Left kidney (tissue), 2 donors: ENCODE data around the gene TTLL6. TPM values are rescaled to one million over a fixed set of nuclear protein-coding genes. Genes with fewer than 3 reads are reported as not detected.
"Not testable (repeated sequence)": the region's sequence is repeated elsewhere in the genome, so short reads cannot be mapped to it uniquely, and the experiment has no call there.

Experiments used
- DNase-seq: peaks from one replicate; pipeline ENCODE4 v3.0.0-alpha.2; 2013
- polyA plus RNA-seq: library from polyadenylated mRNA; unstranded; fragments of 120-200 nt; gene quantifications from one replicate; pipeline ENCODE4 v1.2.1, GENCODE V29; 2013; ENCODE audit not compliant: insufficient read length

The TTLL6 gene
- polyA plus RNA-seq, 1 donor = 0.35 TPM

DNA sequence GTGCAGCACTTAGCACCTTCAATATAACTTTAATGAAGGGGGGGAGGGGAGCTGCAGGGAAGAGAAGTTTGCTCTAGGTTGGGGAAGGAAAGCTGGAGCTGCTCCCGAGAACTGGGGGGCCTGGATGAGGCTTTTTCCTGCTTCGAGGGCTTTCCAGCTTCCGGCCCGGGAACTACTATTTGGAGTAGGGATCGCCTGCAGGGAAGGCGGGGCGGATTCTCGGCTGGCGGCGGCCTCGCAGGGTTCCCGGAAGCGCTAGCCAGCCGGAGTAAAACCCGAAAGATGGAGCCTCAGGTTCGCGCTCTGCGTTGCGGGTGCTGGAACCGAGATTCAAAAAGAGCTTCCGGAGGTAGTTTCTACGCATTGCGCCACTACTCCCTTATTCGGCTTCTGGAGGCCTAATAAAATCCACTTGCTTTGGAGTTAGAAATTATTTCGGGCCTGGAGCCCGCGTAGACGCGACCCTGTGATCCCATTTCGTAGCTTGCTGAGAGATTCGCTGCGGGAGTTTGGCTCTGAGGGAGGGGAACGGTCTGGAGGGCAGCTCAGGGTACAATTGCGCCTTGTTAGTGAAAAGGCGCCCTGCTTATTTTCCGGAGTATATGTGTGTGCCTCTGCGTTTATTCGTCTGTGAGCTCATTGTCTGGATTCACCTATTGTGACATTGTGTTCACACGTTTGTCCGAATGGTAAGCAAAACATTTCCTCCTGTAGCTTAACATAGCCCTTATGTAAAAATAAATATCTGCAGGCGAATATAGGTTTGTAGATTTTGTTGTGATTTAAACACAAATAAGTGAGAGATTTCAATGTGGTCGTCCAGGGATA, 93.4 kb downstream of the TTLL6 start:
- DNase-seq = no peak

DNA sequence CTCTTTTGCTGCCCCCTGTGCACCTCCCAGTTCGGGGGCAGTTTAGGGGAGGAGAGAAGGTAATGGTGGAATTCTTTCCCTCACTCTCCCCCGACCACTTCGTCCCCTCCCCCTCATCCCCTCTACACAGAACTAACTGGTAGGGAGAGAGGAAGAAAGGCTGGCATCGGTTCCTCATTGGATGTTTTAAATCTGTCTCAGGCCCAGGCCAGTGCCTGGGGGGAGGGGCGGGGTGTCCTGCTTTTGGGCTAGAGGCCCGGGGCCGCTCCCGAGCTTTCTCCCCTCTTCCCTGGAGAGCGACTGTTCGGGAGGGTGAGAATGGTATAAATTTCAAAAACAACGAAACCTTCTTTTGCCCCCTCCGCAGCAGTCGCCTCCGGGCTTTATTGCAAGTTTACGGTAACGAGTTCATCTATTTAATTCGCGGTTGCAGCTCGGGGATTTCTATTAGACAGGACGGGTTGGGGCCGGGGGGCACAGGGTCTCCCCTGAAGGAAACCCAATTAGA, 94.1 kb downstream of the TTLL6 start, which contains the start of gene PRAC2:
PRAC2 (plus strand) TSS at position 271 of the 508 bp plus-strand sequence. CDS start 1,226 bp downstream, outside the sequence.
- no peak for DNase-seq

DNA sequence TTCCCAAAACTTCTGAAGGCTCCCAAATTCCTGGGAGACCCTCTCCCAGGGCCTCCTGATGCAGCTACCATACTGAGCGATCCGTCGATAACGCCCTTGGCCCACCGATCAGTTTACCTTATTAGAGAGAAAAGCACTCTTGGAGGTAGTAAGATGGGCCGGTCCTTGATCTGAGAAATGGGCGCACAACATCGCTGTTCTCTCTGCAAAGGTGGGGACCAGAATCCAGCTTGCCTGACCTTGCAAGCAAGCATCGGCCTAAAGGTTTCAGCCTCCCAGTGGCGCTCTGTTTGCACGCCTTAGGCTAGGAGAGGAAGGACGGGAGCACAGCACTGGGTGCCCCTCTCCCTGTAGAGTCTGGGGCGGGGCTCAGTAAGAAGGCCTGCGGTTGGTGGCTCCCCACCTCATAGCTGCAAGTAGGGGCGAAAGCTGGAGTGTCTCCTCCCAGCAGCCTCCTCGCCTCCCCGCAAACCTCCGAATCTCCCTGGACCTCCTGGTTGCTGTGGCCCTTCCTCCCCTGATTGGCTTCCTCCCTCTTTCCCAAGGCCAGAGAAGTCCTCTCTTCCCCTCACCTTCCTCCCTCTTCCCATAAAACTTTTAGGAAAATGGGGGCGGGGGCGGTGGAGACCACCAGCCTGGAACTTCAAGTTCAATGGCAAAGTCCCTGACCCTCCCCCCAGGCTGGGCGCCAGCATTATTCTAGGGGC, 94.7 kb downstream of the TTLL6 start, which contains the start of gene PRAC1:
PRAC1 (minus strand) TSS at position 318 of the 707 bp plus-strand sequence; CDS start at position 192, 126 bp downstream.
- no peak for DNase-seq

GRCh38 chr17:48721009-48721402, 96.0 kb downstream of the TTLL6 start:
- no peak for DNase-seq

DNA sequence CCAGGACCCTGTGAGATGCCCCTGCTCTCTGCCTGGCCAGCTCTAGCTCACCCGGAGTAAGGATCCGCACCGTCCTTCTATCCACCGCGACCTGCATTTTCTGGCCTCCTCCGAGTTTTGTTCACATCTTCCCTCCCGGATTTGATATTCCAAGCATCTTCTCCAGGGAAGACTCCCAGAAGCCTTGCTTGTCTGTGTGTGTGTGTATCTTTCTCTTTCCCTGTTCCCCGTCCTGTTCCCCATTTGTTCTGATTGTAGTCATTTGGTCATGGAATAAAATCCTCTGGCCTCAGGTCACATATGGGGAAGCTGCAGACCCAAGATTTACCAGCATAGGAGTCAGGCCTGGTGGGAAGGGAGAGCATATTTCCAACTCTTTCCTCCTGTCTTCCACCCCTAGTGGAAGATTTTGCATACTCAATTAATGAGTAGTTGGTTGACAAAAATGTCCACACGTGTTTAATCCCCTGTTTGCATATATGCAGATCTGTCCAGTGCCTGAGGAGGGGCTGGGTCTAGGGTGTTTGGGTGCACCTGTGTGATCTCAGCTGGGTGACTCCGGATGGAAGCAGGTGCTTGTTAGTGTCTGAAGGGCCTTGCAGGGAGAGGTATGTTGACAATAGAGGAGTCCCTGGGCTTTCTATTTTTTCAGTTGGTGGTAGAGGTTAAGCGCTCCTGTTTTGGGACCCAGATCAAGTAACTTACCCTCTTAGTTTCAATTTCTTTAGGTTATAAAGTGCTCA, 96.6 kb downstream of the TTLL6 start:
- DNase-seq = no peak

- DNase-seq = no peak
Measured at GRCh38 chr17:48719642-48720265, 97.3 kb downstream of the TTLL6 start.

- DNase-seq = no peak
Measured at GRCh38 chr17:48718761-48719641, 98.0 kb downstream of the TTLL6 start.

DNA sequence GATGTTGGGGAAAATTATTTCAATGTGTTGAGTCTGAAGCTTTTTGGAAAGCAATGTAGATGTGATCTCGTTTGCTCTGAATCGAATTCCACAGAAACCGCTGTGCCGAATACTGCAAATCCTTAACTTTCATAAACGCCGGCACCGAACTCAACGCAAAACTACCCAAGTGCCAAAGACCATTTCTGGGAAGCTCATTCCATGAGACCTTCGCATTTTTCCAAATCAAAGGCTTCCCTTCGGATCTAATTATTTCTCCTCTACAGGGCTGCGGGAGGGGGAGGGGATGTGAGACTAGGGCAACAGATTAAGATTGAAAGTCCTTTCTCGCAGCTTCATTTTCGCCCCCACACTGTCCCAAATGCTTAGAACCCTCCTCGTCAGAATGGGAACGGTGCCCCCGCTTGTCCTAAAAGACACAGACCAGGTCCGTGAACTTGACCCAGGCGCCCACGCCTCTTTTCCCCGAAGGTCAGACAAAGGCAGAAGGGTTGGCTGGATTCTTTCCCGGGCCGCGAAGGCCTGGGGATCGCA, 98.7 kb downstream of the TTLL6 start:
- no peak for DNase-seq

GRCh38 chr17:48717367-48718226, 99.4 kb downstream of the TTLL6 start:
- no peak for DNase-seq

- DNase-seq = not testable (repeated sequence)
Measured at GRCh38 chr17:48716549-48716948, 100.5 kb downstream of the TTLL6 start.

- DNase-seq = no peak
Measured at GRCh38 chr17:48715496-48716399, 101.3 kb downstream of the TTLL6 start.

Other genes with a start within 250 kb of the TTLL6 start
- gene HOXB4, start 238.9 kb downstream of the TTLL6 start, polyA plus RNA-seq = 16.8 TPM
- gene HOXB3, start 227.0 kb downstream of the TTLL6 start, polyA plus RNA-seq = 224 TPM
- 38.2 TPM for gene HOXB5, start 223.4 kb downstream of the TTLL6 start, polyA plus RNA-seq
- gene HOXB6, start 212.2 kb downstream of the TTLL6 start, polyA plus RNA-seq = 98.2 TPM
- gene HOXB7, start 206.2 kb downstream of the TTLL6 start, polyA plus RNA-seq = 39.8 TPM
- 44.8 TPM for gene HOXB8, start 201.9 kb downstream of the TTLL6 start, polyA plus RNA-seq
- gene HOXB9, start 190.9 kb downstream of the TTLL6 start, polyA plus RNA-seq = 65.6 TPM
- gene PRAC1, start 94.7 kb downstream of the TTLL6 start, polyA plus RNA-seq = not detected
- gene PRAC2, start 94.0 kb downstream of the TTLL6 start, polyA plus RNA-seq = not detected
- gene HOXB13, start 88.5 kb downstream of the TTLL6 start, polyA plus RNA-seq = not detected
- 94.4 TPM for gene CALCOCO2, start 13.8 kb upstream of the TTLL6 start, polyA plus RNA-seq
- 146 TPM for gene ATP5MC1, start 75.6 kb upstream of the TTLL6 start, polyA plus RNA-seq
- 105 TPM for gene UBE2Z, start 91.2 kb upstream of the TTLL6 start, polyA plus RNA-seq
- 104 TPM for gene SNF8, start 127.6 kb upstream of the TTLL6 start, polyA plus RNA-seq
- gene GIP, start 151.4 kb upstream of the TTLL6 start, polyA plus RNA-seq = not detected
- 32.9 TPM for gene IGF2BP1, start 180.2 kb upstream of the TTLL6 start, polyA plus RNA-seq